Tongue (tissue), 2 donors: ENCODE results near the gene SLC9A3. TPM values are rescaled to one million over a fixed set of nuclear protein-coding genes. Genes with fewer than 3 reads are reported as not detected.
"Not testable (repeated sequence)": the region's sequence is repeated elsewhere in the genome, so short reads cannot be mapped to it uniquely, and the experiment has no call there.

Experiments
- DNase-seq: peaks from one replicate; pipeline ENCODE4 v3.0.0-alpha.2; 2015
- total RNA-seq: library from RNA; depleted of rRNA; stranded (reverse); fragments of >200 nt; gene quantifications from one replicate; pipeline ENCODE4 v1.2.3, GENCODE V29; 2014

SLC9A3 gene
- total RNA-seq, 1 donor from 2014 or later = 4.3 TPM

DNA sequence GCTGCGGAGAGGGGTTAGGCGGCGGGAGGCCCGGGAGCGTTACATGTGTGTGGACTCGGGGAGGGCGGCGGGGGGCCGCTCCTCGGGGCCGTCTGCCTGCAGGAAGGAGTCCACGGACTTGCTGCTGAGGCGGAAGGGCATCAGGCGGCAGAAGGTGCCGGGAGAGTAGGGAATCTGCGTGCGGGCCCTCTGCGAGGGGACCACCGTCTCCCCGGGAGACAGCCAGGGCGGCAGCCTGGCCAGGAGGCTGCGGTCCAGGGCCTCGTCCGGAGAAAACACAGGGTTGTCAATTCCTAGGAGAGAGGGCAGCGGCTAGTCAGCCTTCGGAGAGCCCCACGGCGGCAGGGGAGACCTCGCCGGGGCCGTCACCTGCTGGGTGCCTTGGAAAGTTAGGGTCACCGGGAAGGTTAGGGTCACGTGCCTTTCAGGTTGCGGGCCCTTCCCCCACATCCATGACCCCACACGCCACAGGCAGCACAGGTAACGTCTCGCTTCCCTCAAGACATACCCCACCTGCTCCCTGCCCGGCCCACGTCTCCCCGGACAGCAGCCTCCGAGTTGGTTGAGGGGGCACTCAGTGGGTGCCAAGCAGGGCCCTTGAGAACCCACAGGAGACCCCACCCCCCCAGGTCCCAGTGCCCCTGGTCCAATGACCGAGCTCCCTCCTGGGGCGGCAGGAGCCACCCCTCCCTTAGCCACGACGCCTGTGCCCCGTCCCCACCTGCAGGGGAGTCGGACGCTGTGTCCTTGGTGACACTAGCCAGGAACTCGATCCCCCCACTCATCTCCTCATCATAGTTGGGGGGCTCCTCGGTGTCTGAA is 49.2 kb downstream of the SLC9A3 start:
- DNase-seq = no peak

DNA sequence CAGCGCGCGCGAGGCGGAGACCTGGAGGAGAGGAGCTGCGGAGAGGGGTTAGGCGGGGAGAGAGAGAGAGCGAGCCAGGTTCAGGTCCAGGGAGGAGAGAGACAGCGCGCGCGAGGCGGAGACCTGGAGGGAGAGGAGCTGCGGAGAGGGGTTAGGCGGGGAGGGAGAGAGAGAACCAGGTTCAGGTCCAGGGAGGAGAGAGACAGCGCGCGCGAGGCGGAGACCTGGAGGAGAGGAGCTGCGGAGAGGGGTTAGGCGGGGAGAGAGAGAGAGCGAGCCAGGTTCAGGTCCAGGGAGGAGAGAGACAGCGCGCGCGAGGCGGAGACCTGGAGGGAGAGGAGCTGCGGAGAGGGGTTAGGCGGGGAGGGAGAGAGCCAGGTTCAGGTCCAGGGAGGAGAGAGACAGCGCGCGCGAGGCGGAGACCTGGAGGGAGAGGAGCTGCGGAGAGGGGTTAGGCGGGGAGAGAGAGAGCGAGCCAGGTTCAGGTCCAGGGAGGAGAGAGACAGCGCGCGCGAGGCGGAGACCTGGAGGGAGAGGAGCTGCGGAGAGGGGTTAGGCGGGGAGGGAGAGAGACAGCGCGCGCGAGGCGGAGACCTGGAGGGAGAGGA is 49.9 kb downstream of the SLC9A3 start:
- DNase-seq = not testable (repeated sequence)

DNA sequence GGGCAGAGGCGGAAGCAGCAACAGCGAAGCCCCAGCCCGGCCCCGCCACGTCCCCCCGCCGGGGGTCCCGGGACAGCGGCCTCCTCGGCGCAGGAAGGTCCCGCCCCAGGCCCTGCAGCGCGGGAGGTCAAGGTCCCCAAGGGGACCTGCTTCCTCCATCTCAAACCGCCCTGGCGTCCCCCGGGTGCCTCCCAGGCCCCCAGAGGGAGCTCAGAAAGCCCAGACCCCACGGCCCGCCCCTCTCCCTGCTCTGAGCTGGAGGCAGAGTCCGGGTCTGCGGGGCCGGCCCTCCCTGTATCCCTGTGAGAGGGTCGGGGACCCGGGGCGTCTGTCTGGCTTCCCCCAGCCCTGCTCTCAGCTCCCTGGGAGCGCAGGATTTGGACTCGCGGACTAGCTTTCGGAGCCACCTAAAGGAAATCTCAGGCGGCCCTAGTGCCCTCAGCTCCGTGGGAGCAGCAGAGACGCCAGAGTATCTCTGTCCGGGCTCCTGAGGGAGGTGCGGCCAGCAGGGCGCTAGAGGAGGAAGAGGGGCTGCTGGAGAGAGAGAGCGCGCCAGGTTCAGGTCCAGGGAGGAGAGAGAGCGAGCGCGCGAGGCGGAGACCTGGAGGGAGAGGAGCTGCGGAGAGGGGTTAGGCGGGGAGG is 50.6 kb downstream of the SLC9A3 start:
- peak; percentile 38 for DNase-seq

DNA sequence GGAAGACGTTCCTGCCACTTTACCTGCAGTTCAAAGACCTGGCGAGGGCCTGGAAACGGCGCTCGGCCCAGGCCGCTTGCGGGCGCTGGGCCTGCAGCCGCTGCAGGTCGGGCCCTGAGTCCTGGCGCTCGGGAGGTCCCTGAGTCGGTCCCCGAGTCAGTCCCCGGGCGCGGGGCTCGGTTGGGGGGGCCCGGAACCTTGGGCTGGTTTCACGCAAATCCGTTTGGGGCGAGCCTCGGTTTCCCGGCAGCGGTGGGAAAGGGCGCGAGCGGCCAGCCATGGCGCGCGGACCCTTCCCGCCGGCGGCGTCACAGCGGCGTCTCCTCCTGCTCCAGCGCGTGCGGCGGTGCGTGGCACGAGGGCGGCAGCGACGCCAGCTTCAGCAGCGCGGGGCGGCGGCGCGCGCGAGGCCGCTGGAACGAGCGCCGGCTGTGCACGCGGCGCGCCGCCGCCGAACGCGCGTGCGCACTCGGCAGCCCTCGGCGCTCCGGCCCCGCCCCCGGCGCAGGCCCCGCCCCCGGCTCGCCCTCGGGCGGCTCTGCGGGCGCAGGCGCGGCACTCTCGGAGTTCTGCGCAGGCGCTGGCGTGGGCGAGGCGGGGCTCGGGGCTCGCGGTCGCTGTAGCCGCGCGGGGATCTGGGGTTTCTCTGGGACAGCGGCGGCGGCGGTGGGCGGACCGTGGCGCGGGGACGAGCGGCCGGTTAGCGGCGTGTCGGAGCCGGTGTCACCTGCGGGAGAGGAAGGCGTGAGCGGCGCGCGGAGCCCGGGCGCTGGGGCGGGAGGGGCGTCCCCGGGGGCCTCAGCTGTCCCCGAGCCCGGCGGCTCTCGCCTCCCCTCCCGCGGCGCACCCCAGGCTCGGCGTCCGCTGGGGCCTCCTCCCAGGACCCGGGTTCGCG is 51.3 kb downstream of the SLC9A3 start:
- peak; percentile 93 for DNase-seq

DNA sequence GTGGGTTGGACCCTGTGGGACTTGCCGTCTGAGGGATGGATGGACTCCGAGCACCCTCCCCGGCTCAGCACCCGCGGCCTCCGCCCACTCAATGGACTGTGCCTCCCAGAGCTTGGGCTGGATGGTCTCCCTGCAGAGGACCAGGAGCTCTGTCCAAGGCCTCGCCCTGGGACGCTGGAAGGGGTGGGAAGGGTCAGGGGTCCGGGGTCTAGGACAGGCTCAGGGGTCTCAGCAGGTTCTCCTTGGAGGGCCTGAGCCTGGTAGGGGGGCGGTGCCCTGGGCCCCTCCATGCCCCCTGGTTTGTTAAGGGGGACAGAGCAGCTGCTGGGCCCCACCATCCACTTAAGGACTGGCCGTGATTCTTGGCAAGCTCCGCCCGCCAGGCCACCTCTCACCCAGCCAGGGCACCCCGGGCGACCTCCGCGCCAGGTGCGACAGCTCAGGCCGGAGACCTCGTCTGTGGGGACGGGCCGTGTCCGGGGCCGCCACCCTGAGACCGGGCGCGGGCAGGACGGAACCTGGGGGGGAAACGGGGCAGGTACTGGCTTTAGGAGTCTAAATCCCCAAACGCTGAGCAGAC is 52.1 kb downstream of the SLC9A3 start:
- DNase-seq = peak; percentile 14

DNA sequence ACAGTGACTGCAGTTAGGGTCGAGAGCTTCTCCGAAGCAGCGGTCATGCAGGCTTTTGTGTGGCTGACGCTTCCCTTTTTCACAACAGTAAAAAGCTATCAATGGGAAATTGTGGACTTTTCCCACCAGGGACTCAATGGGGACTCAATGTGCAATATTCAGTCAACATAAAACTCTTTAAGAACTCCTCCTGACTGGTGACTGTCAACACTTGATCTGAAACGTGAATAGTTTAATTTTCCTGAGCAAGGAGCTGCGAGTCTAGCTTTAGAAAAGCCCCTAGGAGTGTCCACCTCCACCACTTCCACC is 52.5 kb downstream of the SLC9A3 start:
- DNase-seq = no peak

DNA sequence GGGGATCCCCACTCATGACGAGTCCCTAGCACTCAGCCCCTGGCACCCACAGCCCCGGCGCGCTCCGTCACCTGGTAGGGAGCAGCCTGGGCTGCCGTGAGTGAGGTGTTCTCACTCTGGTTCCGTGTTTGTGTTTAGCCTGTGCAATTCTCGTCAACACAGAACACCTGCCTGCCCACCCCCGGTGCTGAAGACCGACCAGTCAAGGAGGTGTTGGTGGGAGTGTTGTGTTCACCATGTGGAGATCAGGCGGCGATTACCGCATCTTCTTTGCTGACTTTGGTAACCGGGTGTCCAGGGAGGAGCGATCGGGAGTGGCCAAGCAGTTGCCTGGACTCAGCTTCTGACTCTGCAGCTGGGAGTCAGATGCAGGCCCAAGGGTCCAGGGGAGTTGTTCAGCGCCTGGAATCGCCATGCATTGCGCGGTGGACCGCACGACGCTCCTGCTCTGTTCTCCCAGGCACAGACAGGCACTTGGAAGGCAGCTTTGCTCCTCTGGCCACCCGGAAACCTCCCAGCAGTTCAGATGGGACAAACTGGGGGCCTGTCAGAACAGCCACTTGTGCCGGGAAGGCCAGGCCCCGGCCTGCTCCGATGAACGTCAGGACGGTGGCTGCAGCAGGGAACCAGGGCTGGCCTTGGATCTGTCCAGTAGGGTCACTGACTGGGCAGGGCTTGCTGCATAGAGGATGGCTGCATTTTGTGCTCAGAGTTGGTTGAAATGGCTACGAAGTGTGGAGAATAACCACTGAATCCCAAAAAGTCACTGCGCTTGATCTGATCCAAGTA is 53.1 kb downstream of the SLC9A3 start:
- no peak for DNase-seq

DNA sequence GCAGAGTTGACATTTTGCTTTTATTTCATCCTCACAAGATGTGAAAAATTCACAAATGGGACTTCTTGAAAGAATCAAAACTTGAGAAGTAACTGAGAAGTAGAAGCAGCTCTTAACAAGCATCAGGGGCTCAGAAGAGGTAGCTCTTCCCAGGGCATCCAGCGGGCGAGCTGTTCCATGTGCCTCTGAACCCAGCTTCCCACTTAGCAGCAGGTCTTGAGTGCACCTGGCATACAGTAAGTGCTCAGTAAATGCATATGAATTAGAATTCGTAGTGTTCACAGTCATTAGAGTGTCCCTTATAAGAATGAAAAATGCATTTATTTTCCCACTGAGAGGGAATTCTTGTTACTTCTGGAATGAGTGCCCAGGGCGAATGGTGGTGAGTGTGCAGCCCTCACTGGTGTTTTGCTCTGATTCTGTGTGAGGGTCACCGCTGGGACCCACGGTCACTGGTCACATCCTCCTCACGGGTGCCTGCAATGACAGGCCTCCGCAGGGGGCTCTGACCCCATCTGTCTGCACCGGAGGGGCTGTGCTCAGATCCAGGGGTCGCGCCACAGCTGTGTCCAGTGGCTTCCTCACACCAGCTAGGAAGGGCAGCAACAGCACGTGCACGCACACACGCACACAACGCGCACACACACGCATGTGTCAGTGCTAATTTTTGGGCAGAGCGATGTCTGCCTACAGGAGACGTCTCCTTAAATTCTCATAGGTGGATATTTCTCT is 54.3 kb downstream of the SLC9A3 start:
- DNase-seq = no peak

DNA sequence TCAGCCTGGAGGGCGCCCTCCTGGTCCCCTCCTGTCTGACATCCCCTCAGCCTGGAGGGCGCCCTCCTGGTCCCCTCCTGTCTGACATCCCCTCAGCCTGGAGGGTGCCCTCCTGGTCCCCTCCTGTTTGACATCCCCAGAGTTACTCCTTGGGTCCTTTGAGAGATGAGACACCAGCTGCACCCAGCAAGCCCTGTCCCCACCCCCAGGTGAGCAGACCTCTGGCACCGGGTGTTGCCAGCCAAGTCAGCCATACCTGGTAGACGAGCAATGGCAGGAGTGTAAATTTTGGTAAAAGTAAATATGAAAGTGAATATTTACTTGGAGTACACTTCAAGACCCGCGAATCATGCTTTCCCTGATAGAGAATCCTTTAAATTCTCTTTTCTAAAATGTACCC is 55.8 kb downstream of the SLC9A3 start:
- no peak for DNase-seq

DNA sequence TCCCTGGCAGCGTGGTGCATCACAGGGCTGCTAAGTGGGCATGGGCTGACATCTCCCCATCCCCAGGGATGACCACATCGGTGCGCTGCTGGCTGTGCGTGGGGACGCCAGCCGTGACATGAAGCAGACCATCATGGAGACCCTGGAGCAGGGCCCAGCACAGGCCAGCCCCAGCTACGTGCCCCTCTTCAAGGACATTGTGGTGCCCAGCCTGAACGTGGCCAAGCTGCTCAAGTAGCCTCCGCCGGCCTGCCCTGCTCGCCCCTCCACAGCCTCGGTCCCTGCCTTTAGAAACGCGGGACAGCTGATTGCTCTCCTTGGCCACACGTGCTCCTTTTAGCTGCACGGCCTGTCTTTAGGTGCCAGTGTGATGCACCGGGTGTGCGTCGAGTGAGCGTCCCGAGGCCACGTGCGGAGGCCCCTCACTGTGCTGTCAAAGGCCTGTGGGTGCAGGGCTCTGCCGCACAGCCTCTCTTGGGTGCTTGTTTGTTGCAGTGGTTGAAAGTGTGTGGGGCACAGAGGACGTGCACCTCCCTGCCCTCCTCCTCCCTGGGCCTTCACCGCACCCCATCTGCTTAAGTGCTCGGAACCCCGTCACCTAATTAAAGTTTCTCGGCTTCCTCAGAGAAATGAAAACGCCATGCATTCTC is 57.5 kb downstream of the SLC9A3 start:
- DNase-seq = no peak

DNA sequence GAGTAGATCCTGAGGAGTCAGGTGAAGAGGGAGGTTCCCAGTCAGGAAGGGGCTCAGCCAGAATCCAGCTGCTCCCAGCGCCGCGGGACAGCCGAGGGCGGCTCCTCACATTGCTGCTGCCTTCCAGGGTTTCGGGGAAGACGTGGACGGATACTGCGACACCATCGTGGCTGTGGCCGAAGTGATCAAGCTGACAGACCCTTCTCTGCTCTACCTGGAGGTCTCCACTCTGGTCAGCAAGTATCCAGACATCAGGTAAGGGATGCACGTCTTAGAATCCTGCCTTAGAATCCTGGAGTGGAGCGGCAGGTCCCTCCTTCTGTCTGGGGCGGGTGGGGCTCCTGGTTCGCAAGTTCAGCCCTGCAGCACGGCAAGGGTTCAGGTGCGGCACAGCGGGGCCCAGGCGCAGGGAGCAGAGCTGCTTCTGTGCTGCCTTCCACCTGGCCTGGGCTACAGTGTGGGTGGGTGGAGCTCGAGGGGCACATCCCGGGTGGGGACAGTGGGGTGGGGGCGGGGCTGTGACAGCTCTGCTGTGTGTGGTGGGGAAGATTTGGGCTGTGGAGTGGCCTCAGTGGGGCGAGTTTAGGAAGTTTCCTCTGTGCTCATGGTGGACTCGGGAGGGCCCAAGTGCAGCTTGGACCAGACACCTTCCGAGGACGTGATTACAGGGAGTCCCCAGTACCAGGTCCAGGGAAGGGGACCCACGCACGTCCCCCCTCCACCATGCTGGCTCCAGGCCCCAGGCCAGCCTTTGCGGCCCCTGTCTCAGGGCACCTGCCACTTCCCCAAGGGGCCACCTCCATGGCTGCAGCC is 58.5 kb downstream of the SLC9A3 start:
- DNase-seq = no peak

DNA sequence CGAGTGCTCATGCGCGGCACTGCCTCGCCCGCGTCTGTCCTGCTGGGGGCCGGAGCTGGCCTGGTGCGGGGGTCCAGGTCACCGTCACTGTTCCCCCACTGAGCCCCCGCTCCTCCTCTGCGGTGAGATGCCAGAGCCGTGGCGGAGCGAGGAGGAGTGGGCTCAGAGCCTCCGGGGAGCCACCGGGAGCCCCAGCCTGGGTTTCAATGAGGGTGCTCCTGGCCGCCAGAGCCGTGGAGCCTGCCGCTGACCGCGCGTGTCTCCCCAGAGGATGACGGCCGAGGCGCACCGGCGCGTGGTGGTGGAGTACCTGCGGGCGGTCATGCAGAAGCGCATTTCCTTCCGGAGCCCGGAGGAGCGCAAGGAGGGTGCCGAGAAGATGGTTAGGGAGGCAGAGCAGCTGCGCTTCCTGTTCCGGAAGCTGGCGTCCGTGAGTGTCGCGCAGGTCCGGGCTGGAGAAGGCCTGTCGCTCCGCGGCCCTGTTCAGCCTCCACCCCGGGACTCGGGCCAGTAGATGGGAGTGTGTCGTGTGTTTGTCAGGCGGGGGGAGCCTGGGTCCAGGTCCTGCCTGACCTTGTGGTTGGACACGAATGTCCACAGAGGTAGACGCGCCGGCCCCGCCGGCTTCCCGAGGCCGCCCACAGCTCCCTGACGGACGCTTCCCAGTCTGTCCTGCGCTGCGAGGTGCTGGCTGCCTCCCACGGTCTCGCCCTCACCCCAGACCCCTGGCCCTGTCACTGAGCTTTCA is 59.2 kb downstream of the SLC9A3 start:
- no peak for DNase-seq

DNA sequence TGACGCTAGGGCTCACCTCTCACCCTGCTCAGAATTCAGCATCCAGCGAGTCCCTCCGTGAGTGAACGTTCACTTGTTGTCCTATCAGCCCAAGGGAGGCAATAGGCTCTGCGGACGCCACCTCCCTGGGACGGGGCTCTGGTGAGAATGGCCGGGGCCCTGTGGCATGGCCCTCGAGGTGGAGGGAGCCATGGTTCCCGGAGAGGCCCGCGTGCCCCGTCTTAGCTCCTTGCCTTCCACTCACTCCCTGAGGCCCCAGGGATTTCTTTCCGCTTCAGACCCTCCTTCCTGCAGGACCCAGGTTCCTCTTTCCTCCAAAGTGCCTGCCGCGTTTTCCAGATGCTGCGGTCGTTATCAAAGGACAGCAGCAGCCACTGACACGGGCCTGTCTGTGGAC is 59.8 kb downstream of the SLC9A3 start:
- DNase-seq = no peak

DNA sequence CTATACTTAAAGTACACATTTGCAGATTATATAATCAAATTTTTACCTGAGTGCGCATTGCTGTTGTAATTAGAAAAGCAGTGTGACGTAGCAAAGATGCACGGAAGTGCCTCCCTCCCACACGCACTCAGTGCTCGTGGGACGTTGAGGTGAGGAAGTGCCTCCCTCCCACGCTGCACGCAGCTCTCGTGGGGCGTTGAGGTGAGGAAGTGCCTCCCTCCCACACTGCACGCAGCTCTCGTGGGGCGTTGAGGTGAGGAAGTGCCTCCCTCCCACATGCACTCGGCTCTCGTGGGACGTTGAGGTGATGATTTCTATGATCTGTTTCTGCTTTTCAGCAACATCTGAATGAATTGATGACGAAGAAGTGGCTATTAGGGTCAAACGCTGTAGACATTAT is 60.3 kb downstream of the SLC9A3 start:
- DNase-seq = no peak

DNA sequence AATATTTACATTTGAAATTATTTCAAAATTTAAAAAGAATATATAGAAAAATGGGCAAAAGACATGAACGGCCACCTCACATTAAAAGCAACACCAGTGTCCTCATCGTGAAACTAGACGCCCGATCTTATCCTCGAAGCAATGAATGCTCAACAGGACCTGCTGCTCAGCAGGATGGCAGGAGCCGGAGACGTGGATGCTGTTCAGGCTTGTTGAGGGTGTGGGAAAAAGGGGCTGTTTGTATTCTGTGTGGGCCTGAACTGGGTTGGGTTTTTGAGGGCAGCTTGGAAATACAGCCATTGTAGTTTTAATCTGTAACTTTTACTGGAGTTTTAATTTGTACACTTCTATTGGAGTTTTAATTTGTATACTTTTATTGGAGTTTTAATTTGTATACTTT is 60.9 kb downstream of the SLC9A3 start:
- no peak for DNase-seq

DNA sequence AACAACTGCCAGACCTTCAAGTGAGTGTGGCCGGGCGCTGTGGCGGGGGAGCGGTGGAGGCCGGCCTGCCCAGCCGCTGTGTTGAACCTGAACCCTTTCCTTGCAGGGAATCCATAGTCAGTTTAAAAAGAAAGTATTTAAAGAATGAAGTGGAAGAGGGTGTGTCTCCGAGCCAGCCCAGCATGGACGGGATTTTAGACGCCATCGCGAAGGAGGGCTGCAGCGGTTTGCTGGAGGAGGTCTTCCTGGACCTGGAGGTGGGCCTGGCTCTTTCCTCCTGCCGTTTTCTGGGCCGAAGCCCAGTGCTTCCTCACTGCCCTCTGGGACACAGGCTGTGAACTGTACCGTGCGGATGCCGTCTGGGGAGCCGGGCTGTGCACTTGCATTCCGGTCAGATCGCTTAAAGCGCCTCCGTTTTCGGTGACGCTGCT is 62.2 kb downstream of the SLC9A3 start:
- no peak for DNase-seq

DNA sequence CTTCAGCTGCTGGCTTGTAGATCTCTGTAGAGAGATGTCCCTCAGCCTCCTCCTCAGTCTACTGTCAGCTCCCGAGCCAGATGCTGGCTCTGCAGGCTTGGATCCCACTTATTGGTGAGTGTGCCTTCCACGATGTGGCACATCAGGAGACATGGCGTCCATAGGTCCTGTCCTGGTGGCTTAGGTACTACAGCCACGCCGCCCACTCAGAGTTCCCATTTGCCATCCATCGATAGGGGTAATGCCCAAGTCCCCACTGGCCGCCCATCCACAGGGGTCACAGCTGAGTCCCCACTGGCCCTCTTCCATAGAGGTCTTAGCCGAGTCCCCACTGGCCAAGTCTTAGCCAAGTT is 64.0 kb downstream of the SLC9A3 start:
- no peak for DNase-seq

DNA sequence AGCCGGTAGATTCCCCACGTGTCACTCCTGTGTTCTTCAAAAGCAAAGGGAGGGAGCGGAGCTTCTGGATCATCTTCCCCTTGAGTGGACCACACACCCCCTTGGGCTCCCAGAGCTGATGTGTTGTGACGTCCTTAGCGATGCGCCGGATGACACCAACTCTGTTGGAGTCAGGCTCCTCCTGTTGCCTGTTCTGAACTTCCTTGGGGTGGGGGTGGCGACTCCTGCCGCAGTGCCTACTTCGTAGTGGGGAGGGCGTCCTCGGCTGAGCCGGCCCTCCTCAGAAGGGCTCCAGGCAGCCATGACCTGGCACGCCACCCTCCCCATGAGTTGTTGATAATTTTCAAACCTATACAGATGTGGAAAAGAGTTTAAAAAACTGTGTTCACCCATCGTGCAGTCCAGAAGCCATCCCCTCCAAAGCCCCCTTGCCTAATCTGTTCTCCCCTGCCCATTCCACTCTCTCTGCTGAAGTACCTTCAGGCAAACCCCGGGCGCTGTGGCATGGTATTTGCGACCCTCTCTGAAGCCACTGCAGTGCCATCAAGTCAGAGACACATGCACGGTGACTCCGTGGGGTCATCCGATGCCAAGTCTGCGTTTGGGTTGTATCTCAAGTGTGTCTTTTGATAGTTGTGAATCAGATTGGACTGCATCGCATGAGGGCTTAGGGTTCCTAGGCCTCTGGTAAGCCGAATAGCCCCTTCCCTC is 64.5 kb downstream of the SLC9A3 start:
- DNase-seq = no peak
